HG02938 (cell line): ENCODE results near the gene LSR.

Source experiments
- ATAC-seq: cut with Tn5 transposase; IDR thresholded peaks from one replicate; pipeline ENCODE4 v1.9.1; 2021; ENCODE audit warnings: mild to moderate bottlenecking, moderate library complexity; ENCODE audit not compliant: unreplicated experiment

The LSR gene

GRCh38 chr19:35241417-35241816 is 7.4 kb upstream of the LSR start:
- ATAC-seq, result no peak

DNA sequence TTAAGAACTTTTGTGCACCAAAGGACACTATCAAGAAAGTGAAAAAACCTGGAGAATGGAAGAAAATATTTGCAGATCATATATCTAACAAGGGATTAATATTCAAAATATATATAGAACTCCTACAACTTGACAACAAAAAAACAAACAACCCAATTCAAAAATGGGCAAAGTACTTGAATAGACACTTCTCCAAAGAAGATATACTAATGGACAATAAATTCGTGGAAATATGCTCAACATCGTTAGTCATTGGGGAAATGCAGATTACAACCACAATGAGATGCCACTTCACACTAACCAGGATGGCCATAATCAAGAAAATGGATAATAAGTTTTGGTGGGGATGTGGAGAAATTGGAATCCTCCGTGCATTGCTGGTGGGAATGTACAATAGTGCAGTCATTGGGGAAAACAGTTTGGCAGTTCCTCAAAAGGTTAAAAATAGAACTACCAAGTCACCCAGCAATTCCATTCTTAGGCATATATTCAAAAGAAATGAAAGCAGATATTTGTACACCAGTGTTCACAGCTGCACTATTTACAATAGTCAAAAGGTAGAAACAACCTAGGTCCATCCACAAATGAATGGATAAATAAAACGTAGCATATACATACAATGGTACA is 2.2 kb upstream of the LSR start:
- no peak for ATAC-seq

GRCh38 chr19:35247526-35248309 is 1.1 kb upstream of the LSR start:
- ATAC-seq, result no peak

DNA sequence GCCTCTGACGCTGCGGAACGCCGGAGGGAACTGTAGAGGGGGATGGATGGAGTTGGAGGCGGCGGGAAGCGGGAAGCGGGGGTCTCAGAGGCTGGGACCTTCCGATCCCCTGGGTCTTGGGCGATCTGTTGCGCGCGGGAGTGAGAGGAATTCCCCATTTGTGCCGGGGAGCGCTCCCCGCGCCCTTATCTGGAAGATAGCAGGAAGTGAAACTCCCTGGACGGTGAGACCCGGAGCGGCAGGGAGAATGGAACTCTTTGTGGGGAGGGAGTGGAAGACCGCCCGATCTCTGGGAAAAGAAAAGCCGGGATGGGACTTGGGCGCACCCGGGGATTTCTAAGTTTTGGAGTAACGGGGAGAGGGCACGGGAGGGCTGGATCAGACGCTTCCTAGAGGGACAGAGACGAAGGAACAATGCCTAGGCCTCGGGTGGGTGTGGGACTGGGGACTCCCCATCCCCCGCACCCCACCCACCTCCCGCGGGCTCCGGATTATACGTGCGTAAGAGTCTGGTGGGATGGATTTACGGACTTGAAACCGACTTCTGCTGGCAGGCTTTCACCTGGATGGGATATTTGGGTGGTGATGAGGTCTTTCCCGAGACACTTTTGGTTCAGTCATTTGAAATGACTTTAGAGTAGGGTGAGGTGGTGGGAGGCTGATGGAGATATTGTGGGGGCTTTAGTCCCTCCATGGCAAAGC is 495 bp downstream of the LSR start:
- no peak for ATAC-seq

DNA sequence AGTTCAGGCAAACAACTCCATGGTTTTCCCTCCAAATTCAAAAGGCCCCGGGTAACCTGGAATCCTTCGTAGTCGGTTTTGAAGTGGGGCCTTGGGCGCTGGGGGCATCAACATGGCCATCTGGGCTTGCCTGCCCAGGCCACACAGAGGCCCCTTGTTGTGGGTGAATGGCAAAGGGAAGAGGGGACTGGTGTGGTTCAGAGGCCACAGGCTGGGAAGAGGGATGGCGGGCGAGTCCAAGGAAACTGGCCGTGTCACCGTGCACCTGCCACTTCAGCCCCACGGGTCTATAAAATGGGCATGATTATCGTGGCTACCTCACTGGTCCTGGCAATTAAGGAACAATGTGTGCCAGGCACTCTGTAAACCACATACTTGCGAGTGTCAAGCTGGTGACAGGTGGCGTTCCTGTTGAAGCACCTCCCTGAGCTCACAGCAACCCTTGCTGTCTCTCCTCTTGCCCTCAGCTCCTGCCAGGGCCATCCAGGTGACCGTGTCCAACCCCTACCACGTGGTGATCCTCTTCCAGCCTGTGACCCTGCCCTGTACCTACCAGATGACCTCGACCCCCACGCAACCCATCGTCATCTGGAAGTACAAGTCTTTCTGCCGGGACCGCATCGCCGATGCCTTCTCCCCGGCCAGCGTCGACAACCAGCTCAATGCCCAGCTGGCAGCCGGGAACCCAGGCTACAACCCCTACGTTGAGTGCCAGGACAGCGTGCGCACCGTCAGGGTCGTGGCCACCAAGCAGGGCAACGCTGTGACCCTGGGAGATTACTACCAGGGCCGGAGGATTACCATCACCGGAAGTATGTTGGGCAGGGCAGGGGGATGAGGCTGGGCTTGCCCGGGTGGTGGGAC is 1.3 kb downstream of the LSR start:
- no peak for ATAC-seq

- ATAC-seq, result no peak
Observed at GRCh38 chr19:35251456-35251855, 2.7 kb downstream of the LSR start.

DNA sequence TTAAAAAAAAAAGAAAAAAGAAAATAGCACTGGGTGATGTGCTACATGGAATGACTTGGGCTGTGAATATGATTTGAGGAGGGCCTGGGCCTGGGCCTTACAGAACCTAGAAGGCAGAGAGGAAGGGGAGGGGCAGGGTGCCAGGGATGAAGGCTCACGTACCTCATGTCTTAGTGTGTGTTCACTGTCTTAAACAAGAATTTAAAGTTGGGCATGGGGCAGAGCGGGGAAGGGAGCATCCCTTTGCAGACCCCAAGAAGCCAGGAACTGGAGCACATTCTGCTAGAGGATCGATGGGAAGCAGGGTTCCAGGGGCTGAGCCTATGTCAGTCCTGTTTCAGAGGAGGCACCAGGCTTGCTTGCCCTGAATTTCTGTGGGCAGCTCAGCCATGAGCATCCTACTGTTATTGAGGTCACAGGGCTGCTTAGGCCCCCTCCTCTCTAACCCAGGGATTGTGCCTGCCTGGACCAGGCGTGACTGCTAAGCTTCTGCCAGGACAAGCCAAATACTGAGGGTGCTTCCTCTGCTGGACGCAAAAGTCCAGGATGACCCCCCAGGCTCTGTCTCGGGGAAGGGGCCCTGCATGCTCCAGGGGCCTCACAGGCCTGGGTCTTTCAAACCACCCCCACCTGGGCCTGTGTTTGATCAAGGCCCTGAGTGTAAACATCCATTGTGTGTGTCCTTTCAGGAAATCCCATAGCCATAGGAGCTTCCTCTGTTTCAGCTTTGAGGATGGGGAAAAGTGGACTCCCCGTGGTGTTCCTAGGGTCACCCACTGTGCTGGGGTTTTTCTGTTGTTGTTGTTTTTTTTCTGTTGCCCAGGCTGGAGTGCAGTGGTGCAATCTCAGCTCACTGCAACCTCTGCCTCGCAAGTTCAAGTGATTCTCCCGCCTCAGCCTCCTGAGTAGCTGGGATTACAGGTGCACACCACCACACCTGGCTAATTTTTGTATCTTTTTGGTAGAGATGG is 4.8 kb downstream of the LSR start:
- ATAC-seq, result no peak

GRCh38 chr19:35254341-35255297 is 5.8 kb downstream of the LSR start:
- ATAC-seq, result no peak

GRCh38 chr19:35256566-35256965 is 7.8 kb downstream of the LSR start:
- ATAC-seq, result no peak

DNA sequence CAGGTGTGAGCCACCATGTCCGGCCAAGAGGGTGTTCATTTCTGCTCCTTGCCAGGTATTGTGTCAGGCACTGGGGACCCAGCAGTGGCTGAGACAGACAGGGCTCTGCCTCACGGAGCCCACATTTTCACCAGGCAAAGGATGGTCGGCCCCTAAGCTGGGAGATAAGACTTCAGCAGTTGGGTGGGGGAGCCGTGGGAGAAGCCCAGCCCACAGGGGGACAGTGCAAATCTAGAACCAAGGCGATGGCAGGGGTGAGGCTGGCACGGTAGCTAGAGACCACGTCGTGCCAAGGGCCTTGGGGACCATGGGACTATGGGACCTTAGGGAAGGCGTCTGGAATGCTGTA is 8.3 kb downstream of the LSR start:
- no peak for ATAC-seq

GRCh38 chr19:35260694-35261304 is 12.0 kb downstream of the LSR start:
- no peak for ATAC-seq

GRCh38 chr19:35261356-35262100 is 12.7 kb downstream of the LSR start:
- ATAC-seq, result no peak

GRCh38 chr19:35262101-35262761 is 13.4 kb downstream of the LSR start:
- no peak for ATAC-seq

GRCh38 chr19:35264268-35265125 is 15.7 kb downstream of the LSR start:
- no peak for ATAC-seq

- no peak for ATAC-seq
Observed at GRCh38 chr19:35265126-35265899, 16.5 kb downstream of the LSR start.
